NT2/D1 (cell line): ENCODE data around the gene MACROD1.

Source experiments
- SUZ12 ChIP-seq: IDR thresholded peaks from 2 replicates; pipeline ENCODE4 v1.6.1; 2011; ENCODE audit not compliant: insufficient read length, insufficient read depth; ENCODE audit errors: extremely low read depth
- YY1 ChIP-seq: IDR thresholded peaks from 2 replicates; pipeline ENCODE4 v1.6.1; 2011; ENCODE audit not compliant: insufficient read length, insufficient read depth

DNA sequence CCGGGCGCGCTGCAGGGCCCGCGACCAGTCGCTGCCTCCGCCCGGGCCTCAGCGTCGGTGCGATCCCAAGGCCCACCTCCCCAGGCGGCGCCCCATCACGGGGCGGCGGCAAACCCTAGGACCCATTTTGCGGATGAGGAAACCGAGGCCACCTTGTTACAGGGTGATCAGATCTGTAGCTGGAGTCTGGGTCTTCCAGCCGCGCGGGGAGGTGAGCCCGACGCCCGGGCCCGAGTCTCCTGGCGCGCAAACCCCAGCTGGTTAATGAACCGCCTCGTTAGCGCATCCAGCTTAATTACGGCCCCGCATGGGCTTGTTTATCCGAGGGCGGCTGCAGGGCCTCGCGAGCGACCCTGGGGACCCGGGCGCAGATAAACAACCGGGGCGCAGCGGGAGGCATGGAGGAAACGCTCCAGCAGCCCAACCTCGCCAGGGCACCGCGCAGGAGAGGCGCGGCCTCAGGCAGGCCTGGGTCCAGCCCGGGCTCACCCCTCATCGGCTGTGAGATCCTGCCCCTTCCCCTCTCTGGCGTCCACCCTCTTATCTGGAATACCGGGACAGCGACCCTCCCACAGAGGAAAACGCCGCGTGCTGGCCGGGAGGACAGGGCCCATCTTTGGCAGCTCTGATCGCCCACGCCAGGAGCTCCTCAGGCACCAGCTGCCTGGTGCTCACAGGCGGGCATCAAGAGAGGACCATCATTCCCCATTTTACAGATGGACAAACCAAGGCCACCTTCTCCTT, 165.0 kb downstream of the MACROD1 start:
- TF ChIP-seq YY1: no peak
- no peak for TF ChIP-seq SUZ12
